Measurements from ENCODE around the gene AHNAK2. TPM values are rescaled to one million over a fixed set of nuclear protein-coding genes. Genes with fewer than 3 reads are reported as not detected.

The AHNAK2 gene
- total and polyA plus RNA-seq, 9 of the 15 experiments (the other 6 are each of a cell fraction or from before 2014, with no cell fraction given) = 0.04 to 0.09 (median 0.04) TPM; not detected in 6

- 0 out of 2 replicates have a peak, but pooled peaks have one; percentile 9 for TF ChIP-seq ZBTB40 (IDR thresholded peaks at IDR 0.05)
- TF ChIP-seq ZBTB40 (CRISPR knock-in tag; IDR thresholded peaks at IDR 0.05) = no peak
- no peak for TF ChIP-seq ZBTB8A (IDR thresholded peaks at IDR 0.05; ENCODE audit: partially characterized antibody)
- no peak for TF ChIP-seq MXI1 (IDR thresholded peaks at IDR 0.05; ENCODE audit: low read depth, low read length)
- no peak for TF ChIP-seq GABPA (tag; conservative IDR thresholded peaks at IDR 0.05; ENCODE audit: low read depth)
- no peak for TF ChIP-seq NFRKB (IDR thresholded peaks at IDR 0.05; ENCODE audit: low read depth)
- TF ChIP-seq NCOA4 (IDR thresholded peaks at IDR 0.05; ENCODE audit: partially characterized antibody) = no peak
- TF ChIP-seq HES1 (IDR thresholded peaks at IDR 0.05; ENCODE audit: low read depth) = no peak
- TF ChIP-seq ZNF79 (CRISPR knock-in tag; IDR thresholded peaks at IDR 0.05; ENCODE audit: low read depth) = no peak
- TF ChIP-seq BCOR (IDR thresholded peaks at IDR 0.05) = no peak
- TF ChIP-seq SP1 (CRISPR knock-in tag; IDR thresholded peaks at IDR 0.05) = no peak
- TF ChIP-seq NR2C1 (IDR thresholded peaks at IDR 0.05) = no peak
- no peak for TF ChIP-seq NR2C1 (tag; IDR thresholded peaks at IDR 0.05)
- TF ChIP-seq NFIC (IDR thresholded peaks at IDR 0.05) = no peak
- no peak for TF ChIP-seq MEIS2 (IDR thresholded peaks at IDR 0.05; ENCODE audit: partially characterized antibody)
- TF ChIP-seq CEBPB (tag; IDR thresholded peaks at IDR 0.05) = no peak
- no peak for TF ChIP-seq POLR2AphosphoS2 (IDR thresholded peaks at IDR 0.05; ENCODE audit: low read length)
- no peak for TF ChIP-seq TCF3 (CRISPR knock-in tag; IDR thresholded peaks at IDR 0.05)
- TF ChIP-seq IRF1 (CRISPR knock-in tag; IDR thresholded peaks at IDR 0.05; ENCODE audit: borderline replicate concordance) = no peak
Measured at GRCh38 chr14:105019861-105020814, 42.0 kb upstream of the AHNAK2 start (continued).

Data from K562 (cell line).